Measurements from ENCODE around the gene CMTM7. TPM values are rescaled to one million over a fixed set of nuclear protein-coding genes. Genes with fewer than 3 reads are reported as not detected.

CMTM7 gene
- polyA plus RNA-seq, 3 donors: 100 to 148 (median 146) TPM

GRCh38 chr3:32424581-32425250, 33.1 kb downstream of the CMTM7 start:
- intact Hi-C loops (cut with micrococcal nuclease): loop anchor here in 1 of 2 donors (5.0 kb wide), 1 partner anchor 32 kb away; the partner anchor contains the start of gene CMTM7
- TF ChIP-seq CTCF (IDR thresholded peaks at IDR 0.05): no peak
- Histone ChIP-seq H3K4me1 (ENCODE audit: control insufficient read depth in 1 of 2, insufficient read depth in 2 of 2, low read length in 2 of 2) (peaks cover 68 to 74% of the 10 kb centered on the region in 2 donors), H3K9ac (ENCODE audit: insufficient read depth, low read length, poor library complexity, severe bottlenecking) (no peak overlapping the region), H3K36me3 (replicated peaks in 1 of 2; ENCODE audit: control insufficient read depth in 1 of 2, insufficient read depth in 2 of 2, low read length in 2 of 2) (no peaks in the 10 kb centered on the region), H3K27me3 (ENCODE audit: control insufficient read depth in 2 of 2, insufficient read depth in 2 of 2, low read length in 2 of 2) (no peaks in the 10 kb centered on the region), H3K4me3 (replicated peaks in 1 of 3; ENCODE audit: low read depth in 2 of 3, low read length in 3 of 3) (peak overlapping the region in 1 of 3 experiments; percentile 26), H3K79me2 (ENCODE audit: insufficient read depth, low read length) (peaks cover 98% of the 10 kb centered on the region), H3K27ac (ENCODE audit: low read depth in 1 of 2, low read length in 2 of 2) (peak overlapping the region; percentile 64 to 86), H3K4me2 (replicated peaks; ENCODE audit: extremely low read depth, low read length, poor library complexity, severe bottlenecking) (peak overlapping the region; percentile 43), H4K20me1 (ENCODE audit: insufficient read depth, low read length) (peaks cover 59% of the 10 kb centered on the region), H2AFZ (ENCODE audit: insufficient read depth, low read depth, low read length, poor library complexity, severe bottlenecking) (no peak overlapping the region), H3K9me3 (replicated peaks in 1 of 2; ENCODE audit: control insufficient read depth in 1 of 2, insufficient read depth in 1 of 2, low read length in 2 of 2) (no peaks in the 10 kb centered on the region)
- H3K4me3 Mint-ChIP-seq: peak overlapping the region in 1 of 2 donors; percentile 77
- peaks cover 77% of the 10 kb centered on the region for H3K4me1 Mint-ChIP-seq
- peaks cover 0 to 5% (median 0%) of the 10 kb centered on the region in 3 donors for H3K27me3 Mint-ChIP-seq (ENCODE audit: low read depth in 3 of 3)
- H3K27ac Mint-ChIP-seq: peak overlapping the region; percentile 71 to 97 (median 83)
- DNase-seq: no peak
- 44% methylated on average over 2 of the region's 9 CpGs for whole genome bisulfite sequencing (ENCODE audit: insufficient coverage)
- peaks cover 0 to 5% (median 0%) of the 10 kb centered on the region in 7 donors for H3K9me3 Mint-ChIP-seq
- H3K36me3 Mint-ChIP-seq: peaks cover 5 to 6% of the 10 kb centered on the region in 2 donors

DNA sequence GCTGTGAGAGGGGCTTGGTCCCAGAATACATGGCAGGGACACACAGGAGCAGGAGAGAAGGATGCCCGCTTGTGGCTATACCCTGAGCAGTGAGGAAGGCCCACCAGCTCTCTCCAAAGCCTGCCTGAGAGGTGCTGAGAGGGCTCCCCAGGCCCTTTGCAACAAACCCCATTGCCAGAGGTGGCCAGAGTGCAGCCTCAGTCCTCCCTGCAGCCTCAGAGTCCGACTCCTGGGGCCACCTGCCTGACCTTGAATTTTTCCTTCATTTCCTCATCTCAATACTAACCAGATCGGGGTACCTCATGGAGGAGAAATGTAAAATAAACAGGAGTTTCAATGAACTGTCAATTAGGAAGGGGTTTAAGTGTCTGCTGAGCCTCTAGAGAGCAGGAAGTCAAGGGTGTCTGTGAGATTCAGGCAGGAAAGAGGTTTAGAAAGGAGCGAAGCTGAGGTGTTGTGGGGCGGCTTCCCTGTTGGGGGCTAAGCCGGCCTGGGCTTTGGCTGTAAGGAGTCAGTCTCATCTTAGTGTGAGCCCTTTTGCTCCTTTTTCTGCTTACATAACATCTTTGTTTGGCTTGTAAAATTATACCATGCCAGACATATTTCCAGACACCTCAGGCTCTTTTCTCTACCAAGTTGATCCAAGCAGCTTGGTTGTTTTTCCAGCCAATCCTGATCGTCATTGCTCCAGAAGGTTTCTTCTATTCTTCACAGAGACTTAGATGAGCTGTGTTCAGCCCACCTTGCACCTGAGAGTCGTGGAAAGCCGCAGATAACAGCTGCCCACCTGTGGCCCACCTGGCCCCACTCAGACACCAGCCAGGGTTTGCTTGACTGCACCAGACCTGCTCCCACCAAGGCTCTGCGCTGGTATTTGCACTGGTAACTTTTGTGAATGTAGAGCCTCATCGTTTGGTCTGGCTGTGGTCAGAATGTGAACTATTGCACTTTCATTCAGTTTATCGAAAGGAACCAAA, 36.7 kb downstream of the CMTM7 start:
- Mint-ChIP-seq H3K4me1 (peaks cover 77% of the 10 kb centered on the region), H3K36me3 (peaks cover 2 to 12% of the 10 kb centered on the region in 2 donors), H3K9me3 (peaks cover 0 to 2% (median 0%) of the 10 kb centered on the region in 7 donors), H3K27me3 (ENCODE audit: low read depth in 3 of 3) (no peaks in the 10 kb centered on the region), H3K27ac (peak overlapping the region; percentile 47 to 87 (median 66)), H3K4me3 (no peak overlapping the region)
- H3K4me3 ChIP-seq (replicated peaks in 1 of 3; ENCODE audit: low read depth in 2 of 3, low read length in 3 of 3): no peak overlapping the region
- no peaks in the 10 kb centered on the region for H3K27me3 ChIP-seq (ENCODE audit: control insufficient read depth in 2 of 2, insufficient read depth in 2 of 2, low read length in 2 of 2)
- H3K4me2 ChIP-seq (replicated peaks; ENCODE audit: extremely low read depth, low read length, poor library complexity, severe bottlenecking): no peak overlapping the region
- 68% methylated on average over 5 of the region's 12 CpGs for WGBS (ENCODE audit: insufficient coverage)
- H3K4me1 ChIP-seq (ENCODE audit: control insufficient read depth in 1 of 2, insufficient read depth in 2 of 2, low read length in 2 of 2): peaks cover 65 to 68% of the 10 kb centered on the region in 2 donors
- DNase-seq: no peak
- no peak for TF ChIP-seq CTCF (IDR thresholded peaks at IDR 0.05)
- no peaks in the 10 kb centered on the region for H3K9me3 ChIP-seq (replicated peaks in 1 of 2; ENCODE audit: control insufficient read depth in 1 of 2, insufficient read depth in 1 of 2, low read length in 2 of 2)
- H3K36me3 ChIP-seq (replicated peaks in 1 of 2; ENCODE audit: control insufficient read depth in 1 of 2, insufficient read depth in 2 of 2, low read length in 2 of 2): no peaks in the 10 kb centered on the region
- no peak overlapping the region for H2AFZ ChIP-seq (ENCODE audit: insufficient read depth, low read depth, low read length, poor library complexity, severe bottlenecking)
- intact Hi-C loops (cut with micrococcal nuclease): loop anchor here in 1 of 2 donors (5.0 kb wide), 1 partner anchor 36 kb away; the partner anchor contains the start of gene CMTM7
- peaks cover 67% of the 10 kb centered on the region for H4K20me1 ChIP-seq (ENCODE audit: insufficient read depth, low read length)
- no peak overlapping the region for H3K9ac ChIP-seq (ENCODE audit: insufficient read depth, low read length, poor library complexity, severe bottlenecking)
- peak overlapping the region; percentile 20 to 57 for H3K27ac ChIP-seq (ENCODE audit: low read depth in 1 of 2, low read length in 2 of 2)
- H3K79me2 ChIP-seq (ENCODE audit: insufficient read depth, low read length): peaks cover 99% of the 10 kb centered on the region
